ENCODE results near the gene HDAC4.

The HDAC4 gene

GRCh38 chr2:239146741-239147181 is 254.1 kb downstream of the HDAC4 start:
- no peak for TF ChIP-seq EZH2 (IDR thresholded peaks at IDR 0.05; ENCODE audit: borderline replicate concordance, low read length)
- no peak for TF ChIP-seq CTCF (IDR thresholded peaks at IDR 0.05; ENCODE audit: low read length)
- no peak overlapping the region for H3K4me3 ChIP-seq (ENCODE audit: low read depth, low read length, poor library complexity, severe bottlenecking)
- H3K9me3 ChIP-seq (ENCODE audit: low read length) = no peaks in the 10 kb centered on the region
- no peaks in the 10 kb centered on the region for H3K9me2 ChIP-seq (ENCODE audit: low read depth, low read length)
- H3K27me3 ChIP-seq (ENCODE audit: insufficient read depth, low read length) = no peaks in the 10 kb centered on the region; the same call in 1 of the 2 replicates
- H3K36me3 ChIP-seq (ENCODE audit: insufficient read depth, low read length) = no peaks in the 10 kb centered on the region
- H3K79me2 ChIP-seq (ENCODE audit: insufficient read depth, low read length) = no peaks in the 10 kb centered on the region
- no peak overlapping the region for H3K4me2 ChIP-seq (ENCODE audit: low read length)
- H3K27ac ChIP-seq (ENCODE audit: low read depth, low read length, poor library complexity, severe bottlenecking) = no peak overlapping the region
- no peak overlapping the region for H3K9ac ChIP-seq (ENCODE audit: low read length)
- H3F3A ChIP-seq (ENCODE audit: insufficient read depth, low read length) = no peaks in the 10 kb centered on the region
- H3K4me1 ChIP-seq (ENCODE audit: insufficient read depth, low read length, severe bottlenecking) = no peaks in the 10 kb centered on the region
- H2AFZ ChIP-seq (ENCODE audit: low read length) = no peak overlapping the region
- no peaks in the 10 kb centered on the region for H4K20me1 ChIP-seq (ENCODE audit: insufficient read depth, low read length)

DNA sequence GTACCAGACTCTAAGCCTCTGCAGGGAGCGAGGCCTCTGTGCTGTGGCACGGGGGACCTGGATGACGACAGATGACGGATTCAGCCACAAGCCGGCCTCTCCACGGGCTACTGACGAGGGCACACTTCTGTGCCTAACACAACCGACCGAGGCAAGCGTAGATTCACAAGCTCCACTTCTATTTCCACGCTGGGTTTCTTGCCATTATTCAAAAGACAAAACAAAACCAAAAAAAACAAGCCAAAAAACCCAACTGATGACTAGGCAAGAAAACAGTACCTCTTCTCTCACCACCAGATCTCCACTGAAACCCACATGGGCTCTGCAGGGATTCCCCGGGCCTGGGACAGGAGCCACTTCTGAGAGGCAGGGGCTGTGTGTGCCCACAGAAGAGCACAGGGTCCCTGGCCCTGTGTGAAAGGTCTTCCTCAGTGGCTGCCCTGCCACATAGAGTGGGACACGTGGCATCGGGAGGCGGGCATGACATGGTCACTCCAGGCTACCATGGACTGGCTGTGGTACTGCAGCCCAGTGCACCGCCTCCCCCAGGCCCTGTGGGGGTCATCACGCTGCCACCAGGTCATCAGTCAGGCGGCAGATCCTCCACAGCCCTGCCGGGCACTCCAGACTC is 254.7 kb downstream of the HDAC4 start:
- no peaks in the 10 kb centered on the region for H3K9me2 ChIP-seq (ENCODE audit: low read depth, low read length)
- H2AFZ ChIP-seq (ENCODE audit: low read length) = no peak overlapping the region
- H3K79me2 ChIP-seq (ENCODE audit: insufficient read depth, low read length) = no peaks in the 10 kb centered on the region
- no peaks in the 10 kb centered on the region for H3K9me3 ChIP-seq (ENCODE audit: low read length)
- no peaks in the 10 kb centered on the region for H3F3A ChIP-seq (ENCODE audit: insufficient read depth, low read length)
- H3K4me3 ChIP-seq (ENCODE audit: low read depth, low read length, poor library complexity, severe bottlenecking) = no peak overlapping the region
- no peaks in the 10 kb centered on the region for H3K36me3 ChIP-seq (ENCODE audit: insufficient read depth, low read length)
- no peaks in the 10 kb centered on the region for H3K4me1 ChIP-seq (ENCODE audit: insufficient read depth, low read length, severe bottlenecking)
- TF ChIP-seq EZH2 (IDR thresholded peaks at IDR 0.05; ENCODE audit: borderline replicate concordance, low read length) = no peak
- no peak for TF ChIP-seq CTCF (IDR thresholded peaks at IDR 0.05; ENCODE audit: low read length)
- no peak overlapping the region for H3K27ac ChIP-seq (ENCODE audit: low read depth, low read length, poor library complexity, severe bottlenecking)
- no peak overlapping the region for H3K4me2 ChIP-seq (ENCODE audit: low read length)
- no peak overlapping the region for H3K9ac ChIP-seq (ENCODE audit: low read length)
- no peaks in the 10 kb centered on the region for H4K20me1 ChIP-seq (ENCODE audit: insufficient read depth, low read length)
- no peaks in the 10 kb centered on the region; the same call in 1 of the 2 replicates for H3K27me3 ChIP-seq (ENCODE audit: insufficient read depth, low read length)

GRCh38 chr2:239145601-239146000 is 255.2 kb downstream of the HDAC4 start:
- Histone ChIP-seq H3K36me3 (ENCODE audit: insufficient read depth, low read length) (no peaks in the 10 kb centered on the region), H3K27ac (ENCODE audit: low read depth, low read length, poor library complexity, severe bottlenecking) (no peak overlapping the region), H3K9me2 (ENCODE audit: low read depth, low read length) (no peaks in the 10 kb centered on the region), H3K4me3 (ENCODE audit: low read depth, low read length, poor library complexity, severe bottlenecking) (no peak overlapping the region), H3K4me2 (ENCODE audit: low read length) (no peak overlapping the region), H3K4me1 (ENCODE audit: insufficient read depth, low read length, severe bottlenecking) (no peaks in the 10 kb centered on the region), H3K27me3 (ENCODE audit: insufficient read depth, low read length) (no peaks in the 10 kb centered on the region; the same call in 1 of the 2 replicates), H2AFZ (ENCODE audit: low read length) (no peak overlapping the region), H3K9me3 (ENCODE audit: low read length) (no peaks in the 10 kb centered on the region), H3F3A (ENCODE audit: insufficient read depth, low read length) (no peaks in the 10 kb centered on the region), H3K79me2 (ENCODE audit: insufficient read depth, low read length) (no peaks in the 10 kb centered on the region), H4K20me1 (ENCODE audit: insufficient read depth, low read length) (no peaks in the 10 kb centered on the region), H3K9ac (ENCODE audit: low read length) (no peak overlapping the region)
- TF ChIP-seq EZH2 (IDR thresholded peaks at IDR 0.05; ENCODE audit: borderline replicate concordance, low read length) = no peak
- TF ChIP-seq CTCF (IDR thresholded peaks at IDR 0.05; ENCODE audit: low read length) = no peak
